ENCODE results near the gene LHPP.

The LHPP gene

DNA sequence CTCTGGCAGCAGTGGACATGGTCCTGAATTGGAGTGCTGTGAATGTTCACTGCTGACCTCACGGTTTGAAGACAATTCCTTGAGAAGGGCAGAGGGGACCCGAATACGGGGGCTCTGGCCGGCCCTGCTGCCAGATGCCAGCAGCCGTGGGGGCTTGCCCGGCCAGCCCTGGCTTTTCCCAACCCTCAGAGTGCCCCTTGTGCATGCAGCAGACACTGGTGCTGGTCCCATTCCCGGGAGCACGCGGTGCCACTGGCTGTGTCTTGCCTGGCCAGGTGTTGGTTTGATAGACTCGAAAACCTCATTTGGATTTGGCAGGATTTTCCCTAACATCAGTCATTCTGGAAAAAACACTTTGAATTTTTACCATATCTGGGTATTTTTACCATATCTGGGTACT is 49.1 kb downstream of the LHPP start (continued):
- TF ChIP-seq ZNF558 (tag by site-specific recombination; IDR thresholded peaks at IDR 0.05): no peak

DNA sequence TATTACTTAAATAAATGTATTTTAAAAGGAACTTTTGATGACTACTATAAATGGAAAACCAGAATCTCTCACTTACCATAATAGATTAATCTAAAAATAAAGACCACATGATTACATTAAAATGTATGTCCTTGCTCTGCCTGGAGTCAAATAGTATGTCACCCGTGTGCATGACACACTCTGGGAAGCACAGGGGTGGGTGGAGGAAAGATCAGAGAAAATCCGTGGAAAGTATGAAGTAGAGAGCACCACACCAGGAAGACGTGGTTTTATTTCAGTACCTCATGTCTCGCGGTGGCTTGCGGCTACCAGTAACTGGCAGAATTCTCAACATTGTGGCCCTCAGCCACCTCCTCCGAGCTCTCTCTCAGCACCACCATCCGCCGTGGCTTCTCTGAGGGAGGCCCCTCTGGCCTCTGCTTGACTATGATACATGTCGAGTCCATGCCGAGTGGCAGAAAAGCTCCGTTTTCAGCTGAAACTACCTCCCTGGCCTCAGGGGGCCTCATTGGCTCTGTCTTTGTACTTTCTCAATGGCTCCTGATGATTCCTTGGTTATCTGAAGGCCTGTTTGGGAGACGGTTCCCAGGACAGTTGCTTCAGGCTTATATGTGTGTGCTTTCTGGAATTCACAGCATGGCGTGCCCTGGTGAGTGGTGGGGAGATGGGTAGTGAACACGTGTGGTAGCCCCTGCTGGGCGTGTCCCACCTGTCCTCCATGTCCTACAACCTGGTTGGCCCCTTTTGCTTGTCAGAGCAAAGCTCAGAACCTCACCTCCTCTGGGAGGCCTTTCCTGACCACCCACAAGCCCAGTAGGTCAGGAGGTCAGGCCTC is 49.8 kb downstream of the LHPP start:
- ChIA-PET POLR2A (no interaction called here), CTCF (no interaction called here)
- TF ChIP-seq ZSCAN23 (tag by site-specific recombination; IDR thresholded peaks at IDR 0.05) (no peak), ZNF391 (tag by site-specific recombination; IDR thresholded peaks at IDR 0.05; ENCODE audit: borderline replicate concordance, low read depth) (no peak), IKZF3 (tag by site-specific recombination; IDR thresholded peaks at IDR 0.05) (no peak), TRIM28 (IDR thresholded peaks at IDR 0.05; ENCODE audit: borderline replicate concordance, low read length) (no peak), ZNF266 (tag by site-specific recombination; IDR thresholded peaks at IDR 0.05; ENCODE audit: low read depth) (no peak), ZSCAN30 (tag by site-specific recombination; IDR thresholded peaks at IDR 0.05) (no peak), ZNF521 (tag by site-specific recombination; IDR thresholded peaks at IDR 0.05) (no peak), HOXC10 (CRISPR knock-in tag; IDR thresholded peaks at IDR 0.05) (no peak), ZNF223 (tag by site-specific recombination; IDR thresholded peaks at IDR 0.05) (no peak), ZNF830 (tag by site-specific recombination; IDR thresholded peaks at IDR 0.05; ENCODE audit: low read depth) (no peak), ZNF624 (tag by site-specific recombination; IDR thresholded peaks at IDR 0.05) (no peak), ZNF621 (tag by site-specific recombination; IDR thresholded peaks at IDR 0.05) (no peak)
- TF ChIP-seq, protein P1, sequence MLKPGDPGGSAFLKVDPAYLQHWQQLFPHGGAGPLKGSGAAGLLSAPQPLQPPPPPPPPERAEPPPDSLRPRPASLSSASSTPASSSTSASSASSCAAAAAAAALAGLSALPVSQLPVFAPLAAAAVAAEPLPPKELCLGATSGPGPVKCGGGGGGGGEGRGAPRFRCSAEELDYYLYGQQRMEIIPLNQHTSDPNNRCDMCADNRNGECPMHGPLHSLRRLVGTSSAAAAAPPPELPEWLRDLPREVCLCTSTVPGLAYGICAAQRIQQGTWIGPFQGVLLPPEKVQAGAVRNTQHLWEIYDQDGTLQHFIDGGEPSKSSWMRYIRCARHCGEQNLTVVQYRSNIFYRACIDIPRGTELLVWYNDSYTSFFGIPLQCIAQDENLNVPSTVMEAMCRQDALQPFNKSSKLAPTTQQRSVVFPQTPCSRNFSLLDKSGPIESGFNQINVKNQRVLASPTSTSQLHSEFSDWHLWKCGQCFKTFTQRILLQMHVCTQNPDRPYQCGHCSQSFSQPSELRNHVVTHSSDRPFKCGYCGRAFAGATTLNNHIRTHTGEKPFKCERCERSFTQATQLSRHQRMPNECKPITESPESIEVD (tag by site-specific recombination; IDR thresholded peaks at IDR 0.05): no peak
- TF ChIP-seq, protein P2, sequence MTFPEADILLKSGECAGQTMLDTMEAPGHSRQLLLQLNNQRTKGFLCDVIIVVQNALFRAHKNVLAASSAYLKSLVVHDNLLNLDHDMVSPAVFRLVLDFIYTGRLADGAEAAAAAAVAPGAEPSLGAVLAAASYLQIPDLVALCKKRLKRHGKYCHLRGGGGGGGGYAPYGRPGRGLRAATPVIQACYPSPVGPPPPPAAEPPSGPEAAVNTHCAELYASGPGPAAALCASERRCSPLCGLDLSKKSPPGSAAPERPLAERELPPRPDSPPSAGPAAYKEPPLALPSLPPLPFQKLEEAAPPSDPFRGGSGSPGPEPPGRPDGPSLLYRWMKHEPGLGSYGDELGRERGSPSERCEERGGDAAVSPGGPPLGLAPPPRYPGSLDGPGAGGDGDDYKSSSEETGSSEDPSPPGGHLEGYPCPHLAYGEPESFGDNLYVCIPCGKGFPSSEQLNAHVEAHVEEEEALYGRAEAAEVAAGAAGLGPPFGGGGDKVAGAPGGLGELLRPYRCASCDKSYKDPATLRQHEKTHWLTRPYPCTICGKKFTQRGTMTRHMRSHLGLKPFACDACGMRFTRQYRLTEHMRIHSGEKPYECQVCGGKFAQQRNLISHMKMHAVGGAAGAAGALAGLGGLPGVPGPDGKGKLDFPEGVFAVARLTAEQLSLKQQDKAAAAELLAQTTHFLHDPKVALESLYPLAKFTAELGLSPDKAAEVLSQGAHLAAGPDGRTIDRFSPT (tag by site-specific recombination; IDR thresholded peaks at IDR 0.05): no peak
- Histone ChIP-seq H3K4me3 (ENCODE audit: low read depth, low read length) (no peak overlapping the region), H3K36me3 (ENCODE audit: control insufficient read depth in 2 of 2, insufficient read depth in 1 of 2, low read length in 2 of 2) (no peaks in the 10 kb centered on the region), H3K27ac (ENCODE audit: extremely low read depth, low read depth, low read length) (no peak overlapping the region), H3K4me1 (ENCODE audit: control insufficient read depth, insufficient read depth, low read length) (no peaks in the 10 kb centered on the region), H3K9me3 (ENCODE audit: control insufficient read depth, insufficient read depth, low read depth, low read length) (no peaks in the 10 kb centered on the region)

DNA sequence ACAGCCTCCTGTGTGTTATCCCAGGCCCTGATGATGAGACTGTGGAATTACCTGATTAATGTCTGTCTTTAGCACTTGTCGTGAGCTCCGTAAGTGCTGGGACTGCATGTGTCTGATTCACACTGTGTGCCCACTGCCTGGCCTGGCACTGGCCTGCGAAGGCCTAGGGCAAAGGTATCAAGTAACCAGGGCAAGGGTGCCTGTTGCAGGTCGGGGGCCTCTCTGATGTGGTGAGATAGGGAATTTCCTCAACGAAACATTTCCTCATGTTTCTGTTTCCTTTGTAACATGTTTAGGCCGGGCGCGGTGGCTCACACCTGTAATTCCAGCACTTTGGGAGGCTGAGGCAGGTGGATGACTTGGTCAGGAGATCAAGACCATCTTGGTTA is 50.4 kb downstream of the LHPP start:
- Histone ChIP-seq H3K36me3 (ENCODE audit: control insufficient read depth in 2 of 2, insufficient read depth in 1 of 2, low read length in 2 of 2) (no peaks in the 10 kb centered on the region), H3K4me1 (ENCODE audit: control insufficient read depth, insufficient read depth, low read length) (no peaks in the 10 kb centered on the region), H3K4me3 (ENCODE audit: low read depth, low read length) (no peak overlapping the region), H3K9me3 (ENCODE audit: control insufficient read depth, insufficient read depth, low read depth, low read length) (no peaks in the 10 kb centered on the region), H3K27ac (ENCODE audit: extremely low read depth, low read depth, low read length) (no peak overlapping the region)
- POLR2A ChIA-PET: no interaction called here
- TF ChIP-seq KLF1 (tag by site-specific recombination; IDR thresholded peaks at IDR 0.05): no peak
- TF ChIP-seq EGR2 (tag by site-specific recombination; IDR thresholded peaks at IDR 0.05; ENCODE audit: low read depth): no peak
- no peak for TF ChIP-seq ZNF2 (tag by site-specific recombination; IDR thresholded peaks at IDR 0.05)
- no peak for TF ChIP-seq ZNF777 (tag by site-specific recombination; IDR thresholded peaks at IDR 0.05; ENCODE audit: borderline replicate concordance)
- TF ChIP-seq ZNF514 (tag by site-specific recombination; IDR thresholded peaks at IDR 0.05): no peak
- TF ChIP-seq ZNF654 (tag by site-specific recombination; IDR thresholded peaks at IDR 0.05; ENCODE audit: low read depth): no peak
- CTCF ChIA-PET: no interaction called here
